Kidney (tissue), 14 donors: ENCODE measurements around the gene NCKAP5. TPM values are rescaled to one million over a fixed set of nuclear protein-coding genes. Genes with fewer than 3 reads are reported as not detected.
A peak's percentile ranks its signal among the peaks of the same experiment; 100 is the strongest.

Experiments used
- DNase-seq, 5 donors: peaks; one replicate each; pipeline ENCODE4 v3.0.0-alpha.2; 2013 to 2020
- FAIRE-seq: peaks from 2 replicates; lab custom pipeline; 2012; peaks lifted over from hg19 to GRCh38; lab: Jason Lieb, UNC
- H3K27ac ChIP-seq, 2 donors: one replicate each; pipeline ENCODE4 v1.7.0; 2013; ENCODE audit warnings: low read depth in 2 of 2, low read length in 2 of 2, inconsistent platforms in 1 of 2
- H3K27me3 ChIP-seq: one replicate; pipeline ENCODE4 v1.7.1; 2013; ENCODE audit warnings: low read length, inconsistent platforms; ENCODE audit not compliant: control insufficient read depth, insufficient read depth
- H3K36me3 ChIP-seq, 3 donors: one replicate each; pipeline versions ENCODE4 v1.7.0 to v1.7.1; 2013; ENCODE audit warnings: low read length in 3 of 3, control low read depth in 1 of 3, inconsistent platforms in 1 of 3; ENCODE audit not compliant: insufficient read depth in 3 of 3, control insufficient read depth in 2 of 3
- H3K4me1 ChIP-seq, 3 donors: one replicate each; pipeline versions ENCODE4 v1.7.0 to v1.7.1; 2013; ENCODE audit warnings: low read length in 3 of 3, inconsistent platforms in 1 of 3, low read depth in 1 of 3; ENCODE audit not compliant: control insufficient read depth in 2 of 3, insufficient read depth in 2 of 3
- H3K4me3 ChIP-seq, 3 donors: one replicate each; pipeline versions ENCODE4 v1.7.0 to v1.8.1; 2013; ENCODE audit warnings: low read length in 3 of 3, control low read depth in 1 of 3, inconsistent platforms in 1 of 3
- H3K9ac ChIP-seq, 3 donors: one replicate each; pipeline versions ENCODE4 v1.7.0 to v1.7.1; 2013; ENCODE audit warnings: low read length in 3 of 3, control low read depth in 1 of 3, inconsistent platforms in 1 of 3
- H3K9me3 ChIP-seq, 3 donors: one replicate each; pipeline versions ENCODE4 v1.7.0 to v1.7.1; 2013; ENCODE audit warnings: low read length in 3 of 3, control low read depth in 1 of 3, inconsistent platforms in 1 of 3; ENCODE audit not compliant: control insufficient read depth in 2 of 3, insufficient read depth in 1 of 3
- CTCF ChIP-seq: IDR thresholded peaks from 3 replicates; pipeline ENCODE4 v1.5.1; 2012; ENCODE audit warnings: mild to moderate bottlenecking, moderate library complexity, borderline replicate concordance; ENCODE audit not compliant: insufficient read depth; ENCODE audit errors: extremely low read depth
- intact Hi-C: fragments of 100-400 bp; cut with DNase I; formaldehyde crosslinking; loops from one replicate; pipeline ENCODE4 v1.11.1; 2022
- polyA plus RNA-seq: library from polyadenylated mRNA; stranded (reverse); fragments of 350-450 nt; fragmentation: Illumina TruSeq; extraction: RNeasy Lipid Tissue Mini Kit (QIAGEN cat#74804); gene quantifications from one replicate; pipeline ENCODE4 v1.2.3, GENCODE V29; 2014; ENCODE audit warnings: low read depth, low replicate concordance; ENCODE audit not compliant: insufficient read depth
- total RNA-seq: library from RNA; stranded (reverse); fragmentation: NEBNext Ultra II Directional; extraction: Animal tissue kit (Norgen Biotek cat#: 25700); gene quantifications from one replicate; pipeline ENCODE4 v1.2.1, GENCODE V29; 2021
- donor health status: control.
- donor health status: control.
- donor health status: control.
- donor health status: control.
- donor health status: control.
- donor health status: DM: yes; HTN: yes; CAD: no.
- donor health status: Normal renal cell carcinoma (clear cell type).

Gene NCKAP5
- total and polyA plus RNA-seq, 2 donors from 2014 or later = 1.8 to 2.9 TPM

- no peaks in the 10 kb centered on the region for H3K27me3 ChIP-seq
- intact Hi-C loops = no loop called here
- DNase-seq (no peak), FAIRE-seq (no peak)
- H3K9me3 ChIP-seq = no peaks in the 10 kb centered on the region
- no peaks in the 10 kb centered on the region for H3K36me3 ChIP-seq
- no peak overlapping the region for H3K9ac ChIP-seq
- peaks cover 7 to 40% (median 11%) of the 10 kb centered on the region in 3 donors for H3K4me1 ChIP-seq
- H3K4me3 ChIP-seq = no peak overlapping the region
- no peak overlapping the region for H3K27ac ChIP-seq
- no peak for TF ChIP-seq CTCF
These were observed 71.6 kb downstream of the NCKAP5 start for GRCh38 chr2:133496501-133497269.

- H3K27me3 ChIP-seq = no peaks in the 10 kb centered on the region
- peak; percentile 87 for FAIRE-seq
- no peak overlapping the region for H3K4me3 ChIP-seq
- peak overlapping the region in 1 of 2 donors; percentile 5 for H3K27ac ChIP-seq
- no peak for TF ChIP-seq CTCF
- intact Hi-C loops = no loop called here
- H3K9ac ChIP-seq = no peak overlapping the region
- no peaks in the 10 kb centered on the region for H3K9me3 ChIP-seq
- H3K4me1 ChIP-seq = peaks cover 7 to 35% (median 7%) of the 10 kb centered on the region in 3 donors
- DNase-seq = peak in 3 of 5 donors; percentile 17 to 49 (median 46)
- no peaks in the 10 kb centered on the region for H3K36me3 ChIP-seq
These were observed 73.0 kb downstream of the NCKAP5 start for GRCh38 chr2:133495226-133495625.

- FAIRE-seq (no peak), DNase-seq (peak in 1 of 5 donors; percentile 30)
- intact Hi-C loops = no loop called here
- H3K27me3 ChIP-seq = no peaks in the 10 kb centered on the region
- H3K9me3 ChIP-seq = no peaks in the 10 kb centered on the region
- H3K36me3 ChIP-seq = no peaks in the 10 kb centered on the region
- H3K9ac ChIP-seq = no peak overlapping the region
- H3K4me1 ChIP-seq = peaks cover 7 to 34% (median 7%) of the 10 kb centered on the region in 3 donors
- H3K4me3 ChIP-seq = no peak overlapping the region
- no peak for TF ChIP-seq CTCF
- H3K27ac ChIP-seq = no peak overlapping the region
These were observed 75.4 kb downstream of the NCKAP5 start for GRCh38 chr2:133492719-133493380.
